ENCODE measurements around the gene TRPM7.
"Not testable (repeated sequence)": the region's sequence is repeated elsewhere in the genome, so short reads cannot be mapped to it uniquely, and the experiment has no call there.

- not testable (repeated sequence) for TF ChIP-seq POLR2A, CTCF (IDR thresholded peaks at IDR 0.05)
Observed at GRCh38 chr15:50602028-50602427, 84.6 kb downstream of the TRPM7 start.
